GM12864 (cell line): Measurements from ENCODE around the gene PIGR.

Experiments used
- DNase-seq: peaks from one replicate; pipeline ENCODE4 v3.0.0-alpha.2; 2011; ENCODE audit warnings: low read depth
- H3K4me3 ChIP-seq: 2 replicates; pipeline ENCODE4 v1.5.1; 2011; ENCODE audit warnings: mild to moderate bottlenecking, low read depth, low read length, control low read depth
- CTCF ChIP-seq: IDR thresholded peaks from 2 replicates; pipeline ENCODE4 v1.5.1; 2011; ENCODE audit warnings: low read depth, mild to moderate bottlenecking, moderate library complexity, low read length, control low read depth, inconsistent platforms; ENCODE audit errors: missing control alignments

The PIGR gene

GRCh38 chr1:206935491-206936067 is 10.7 kb downstream of the PIGR start:
- peak; percentile 68 for TF ChIP-seq CTCF
- DNase-seq, result no peak
- H3K4me3 ChIP-seq, result no peak overlapping the region

- DNase-seq, result no peak
- no peak overlapping the region for H3K4me3 ChIP-seq
- peak; percentile 87 for TF ChIP-seq CTCF
Observed at GRCh38 chr1:206933333-206933945, 12.8 kb downstream of the PIGR start.

- TF ChIP-seq CTCF, result no peak
- no peak overlapping the region for H3K4me3 ChIP-seq
Observed at GRCh38 chr1:206932177-206932576, 14.1 kb downstream of the PIGR start.

GRCh38 chr1:206931709-206932108 is 14.6 kb downstream of the PIGR start:
- no peak for DNase-seq
- H3K4me3 ChIP-seq, result no peak overlapping the region
- peak; percentile 51 for TF ChIP-seq CTCF

More at GRCh38 chr1:206932177-206932576, 14.1 kb downstream of the PIGR start:
- DNase-seq, result no peak

- DNase-seq, result peak; percentile 93
- H3K4me3 ChIP-seq, result peak overlapping the region; percentile 30
- TF ChIP-seq CTCF, result no peak
Observed at GRCh38 chr1:206930210-206930798, 16.0 kb downstream of the PIGR start.

GRCh38 chr1:206929524-206929923 is 16.7 kb downstream of the PIGR start:
- H3K4me3 ChIP-seq, result peak overlapping the region; percentile 30; the same call in 1 of the 2 replicates
- peak; percentile 45 for TF ChIP-seq CTCF
- no peak for DNase-seq
